SH-SY5Y (cell line): Measurements from ENCODE around the gene NR1I3.

Source experiments
- GATA2 ChIP-seq: IDR thresholded peaks from 2 replicates; pipeline ENCODE4 v1.6.1; 2011; ENCODE audit warnings: mild to moderate bottlenecking, low read depth, low read length
- GATA3 ChIP-seq: IDR thresholded peaks from 2 replicates; pipeline ENCODE4 v1.6.1; 2011; ENCODE audit warnings: low read depth, mild to moderate bottlenecking, low read length, moderate library complexity

GRCh38 chr1:161225534-161226319, 12.3 kb downstream of the NR1I3 start, which contains the start of gene TOMM40L:
- no peak; the same call in 1 of the 2 replicates for TF ChIP-seq GATA2
- no peak for TF ChIP-seq GATA3
